Thymus (tissue), 11 donors: ENCODE data around the gene ARL8A. TPM values are rescaled to one million over a fixed set of nuclear protein-coding genes. Genes with fewer than 3 reads are reported as not detected.
"Not testable (repeated sequence)": the region's sequence is repeated elsewhere in the genome, so short reads cannot be mapped to it uniquely, and the experiment has no call there.

ENCODE experiments used
- DNase-seq, 9 donors: peaks; one replicate each; pipeline ENCODE4 v3.0.0-alpha.2; 2013; ENCODE audit warnings: low spot score in 9 of 9, low read depth in 6 of 9, missing footprints in 1 of 9
- H3K27ac ChIP-seq, 2 donors: one replicate each; pipeline ENCODE4 v1.5.1; 2013; ENCODE audit warnings: control low read depth in 1 of 2, low read depth in 1 of 2, low read length in 1 of 2, mild to moderate bottlenecking in 1 of 2, moderate library complexity in 1 of 2
- H3K27me3 ChIP-seq, 2 donors: one replicate each; pipeline ENCODE4 v1.5.1; 2013; ENCODE audit warnings: low read length in 1 of 2; ENCODE audit not compliant: control insufficient read depth in 2 of 2, insufficient read depth in 1 of 2
- H3K36me3 ChIP-seq, 2 donors: one replicate each; pipeline ENCODE4 v1.5.1; 2013; ENCODE audit warnings: low read length in 1 of 2, mild to moderate bottlenecking in 1 of 2, moderate library complexity in 1 of 2; ENCODE audit not compliant: control insufficient read depth in 2 of 2, insufficient read depth in 2 of 2
- H3K4me1 ChIP-seq, 2 donors: one replicate each; pipeline ENCODE4 v1.5.1; 2013; ENCODE audit warnings: low read length in 2 of 2; ENCODE audit not compliant: control insufficient read depth in 2 of 2, insufficient read depth in 2 of 2
- H3K4me3 ChIP-seq, 2 donors: one replicate each; pipeline ENCODE4 v1.5.1; 2013; ENCODE audit warnings: low read length in 2 of 2, control low read depth in 1 of 2, mild to moderate bottlenecking in 1 of 2
- H3K9me3 ChIP-seq, 2 donors: one replicate each; pipeline ENCODE4 v1.5.1; 2013; ENCODE audit warnings: low read length in 1 of 2, mild to moderate bottlenecking in 1 of 2; ENCODE audit not compliant: control insufficient read depth in 2 of 2, insufficient read depth in 1 of 2
- WGBS: extraction: QIAGEN DNeasy Blood & Tissue Kit; methylation state at CpG from one replicate; pipeline ENCODE4 v1.1.7; 2013; 5-methylcytosine and 5-hydroxymethylcytosine counted together
- polyA plus RNA-seq: library from polyadenylated mRNA; stranded (reverse); fragments of 200-250 nt; gene quantifications from one replicate; pipeline ENCODE4 v1.2.3, GENCODE V29; 2013
- total RNA-seq: library from RNA; stranded (reverse); fragments of 120-200 nt; gene quantifications from one replicate; pipeline ENCODE4 v1.2.4, GENCODE V29; 2013
- donor health status: healthy.

The ARL8A gene
- total and polyA plus RNA-seq, 2 donors: 16.7 to 29.5 TPM

- not testable (repeated sequence) for DNase-seq, H3K36me3 ChIP-seq, H3K27me3 ChIP-seq, H3K4me3 ChIP-seq, H3K27ac ChIP-seq, H3K9me3 ChIP-seq
- 98% methylated on average over 13 of the region's 13 CpGs for WGBS
- peaks cover 52 to 60% of the 10 kb centered on the region in 2 donors for H3K4me1 ChIP-seq
Measured at GRCh38 chr1:202167054-202167453, 22.5 kb upstream of the ARL8A start.

GRCh38 chr1:202165942-202166843, 21.7 kb upstream of the ARL8A start:
- Histone ChIP-seq H3K9me3 (peaks cover 0 to 5% of the 10 kb centered on the region in 2 donors), H3K4me3 (no peak overlapping the region), H3K27me3 (no peaks in the 10 kb centered on the region), H3K4me1 (peaks cover 59 to 67% of the 10 kb centered on the region in 2 donors), H3K36me3 (no peaks in the 10 kb centered on the region), H3K27ac (no peak overlapping the region)
- WGBS: 89% methylated on average over 9 of the region's 9 CpGs
- no peak for DNase-seq

DNA sequence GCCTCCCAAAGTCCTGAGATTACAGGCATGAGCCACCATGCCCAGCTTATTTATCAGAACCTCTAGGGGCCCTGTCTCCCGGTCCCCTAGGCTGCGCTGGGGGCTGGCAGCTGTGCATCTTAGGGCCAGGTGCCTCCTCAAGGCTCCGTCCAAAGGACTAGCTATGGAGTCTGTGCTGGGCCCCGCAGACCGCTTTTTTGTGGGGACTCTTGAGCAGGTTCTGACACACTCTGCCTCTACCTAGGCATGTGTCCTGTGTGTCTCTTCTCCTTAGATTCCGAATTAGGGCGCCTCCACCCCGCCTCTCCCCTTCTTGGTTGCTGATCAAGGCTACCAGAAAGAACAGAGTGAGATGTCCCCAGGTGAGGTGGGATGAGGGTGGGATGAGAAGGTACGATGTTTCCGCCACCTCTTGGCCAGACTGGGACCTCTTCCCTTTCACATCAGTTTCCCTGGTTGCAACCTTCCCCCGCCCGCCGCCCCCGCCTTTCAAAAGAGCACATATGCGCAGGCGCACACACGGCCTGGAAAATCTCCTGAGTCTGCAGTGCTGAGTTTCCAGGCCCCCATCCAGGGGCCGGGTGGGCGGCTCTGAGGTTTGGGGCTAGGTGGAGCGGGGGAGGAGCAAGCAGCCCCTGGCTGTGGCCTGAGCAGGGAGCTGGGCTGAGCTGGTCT, 20.9 kb upstream of the ARL8A start:
- peak in 1 of 9 donors; percentile 59 for DNase-seq
- H3K36me3 ChIP-seq: no peaks in the 10 kb centered on the region
- H3K27ac ChIP-seq: peak overlapping the region; percentile 31 to 76
- H3K4me1 ChIP-seq: peaks cover 60 to 70% of the 10 kb centered on the region in 2 donors
- H3K4me3 ChIP-seq: no peak overlapping the region
- H3K27me3 ChIP-seq: no peaks in the 10 kb centered on the region
- 75% methylated on average over 20 of the region's 20 CpGs for WGBS
- H3K9me3 ChIP-seq: peaks cover 0 to 5% of the 10 kb centered on the region in 2 donors

GRCh38 chr1:202164271-202165037, 19.9 kb upstream of the ARL8A start:
- Histone ChIP-seq H3K4me3 (no peak overlapping the region), H3K4me1 (peaks cover 60 to 73% of the 10 kb centered on the region in 2 donors), H3K36me3 (no peaks in the 10 kb centered on the region), H3K27me3 (no peaks in the 10 kb centered on the region), H3K27ac (peak overlapping the region; percentile 31 to 76), H3K9me3 (peaks cover 0 to 5% of the 10 kb centered on the region in 2 donors)
- 49% methylated on average over 11 of the region's 11 CpGs for WGBS
- DNase-seq: peak in 4 of 9 donors; percentile 66 to 89 (median 72)

GRCh38 chr1:202163281-202164270, 19.0 kb upstream of the ARL8A start:
- H3K27me3 ChIP-seq: no peaks in the 10 kb centered on the region
- WGBS: 87% methylated on average over 12 of the region's 12 CpGs
- peaks cover 69 to 80% of the 10 kb centered on the region in 2 donors for H3K4me1 ChIP-seq
- H3K27ac ChIP-seq: peak overlapping the region in 1 of 2 donors; percentile 52
- peak in 1 of 9 donors; percentile 32 for DNase-seq
- H3K9me3 ChIP-seq: peaks cover 0 to 5% of the 10 kb centered on the region in 2 donors
- H3K4me3 ChIP-seq: no peak overlapping the region
- no peaks in the 10 kb centered on the region for H3K36me3 ChIP-seq

GRCh38 chr1:202162418-202163280, 18.1 kb upstream of the ARL8A start:
- Histone ChIP-seq H3K9me3 (peaks cover 0 to 5% of the 10 kb centered on the region in 2 donors), H3K27me3 (no peaks in the 10 kb centered on the region), H3K4me1 (peaks cover 77 to 85% of the 10 kb centered on the region in 2 donors), H3K4me3 (peak overlapping the region in 1 of 2 donors; percentile 84), H3K36me3 (peaks cover 5 to 6% of the 10 kb centered on the region in 2 donors), H3K27ac (peak overlapping the region; percentile 43 to 98)
- 41% methylated on average over 15 of the region's 15 CpGs for WGBS
- peak in 1 of 9 donors; percentile 54 for DNase-seq

DNA sequence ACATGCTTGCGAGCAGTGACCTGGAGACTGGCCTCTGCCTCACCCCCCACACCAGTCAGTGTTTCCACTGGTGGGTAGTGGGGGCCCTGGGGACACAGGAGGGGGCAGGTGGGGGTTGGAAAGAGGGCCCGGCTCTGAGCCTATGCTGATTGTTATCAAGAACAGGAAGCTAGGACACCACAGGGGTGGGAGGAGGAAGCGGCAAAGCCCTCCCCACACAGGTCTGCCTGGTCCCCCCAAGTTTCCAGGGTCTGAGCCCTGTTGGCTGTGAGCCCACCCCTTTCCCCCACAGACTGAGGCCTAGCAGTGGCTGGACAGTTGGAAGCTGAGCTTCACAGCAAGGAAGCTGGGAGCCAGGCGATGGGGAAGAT, 17.5 kb upstream of the ARL8A start:
- Histone ChIP-seq H3K4me3 (peak overlapping the region; percentile 84 to 96), H3K4me1 (peaks cover 77 to 90% of the 10 kb centered on the region in 2 donors), H3K9me3 (peaks cover 0 to 5% of the 10 kb centered on the region in 2 donors), H3K27ac (peak overlapping the region; percentile 83 to 98), H3K36me3 (peaks cover 8 to 11% of the 10 kb centered on the region in 2 donors), H3K27me3 (no peaks in the 10 kb centered on the region)
- DNase-seq: peak in 1 of 9 donors; percentile 73
- 20% methylated on average over 4 of the region's 4 CpGs for WGBS
